Endothelial cell of umbilical vein (primary cell): ENCODE measurements around the gene TMC1. TPM values are rescaled to one million over a fixed set of nuclear protein-coding genes. Genes with fewer than 3 reads are reported as not detected.
"Not testable (repeated sequence)": the region's sequence is repeated elsewhere in the genome, so short reads cannot be mapped to it uniquely, and the experiment has no call there.

Experiments used
- BruUV-seq: library from RNA; stranded (reverse); fragments of 400-500 nt; replicated peaks from 2 replicates; lab custom pipeline; 2021; lab: Mats Ljungman, UMichigan
- CTCF ChIA-PET: fragments of 300-600, 350-600 bp; sonication (Branson Sonifier 250); formaldehyde crosslinking; loops from one replicate; lab custom pipeline; 2021; ENCODE audit warnings: antibody characterized with exemption, inconsistent platforms; lab: Charles Lee
- POLR2A ChIA-PET: fragments of 300-600, 350-600 bp; sonication (Branson Sonifier 250); formaldehyde crosslinking; loops from one replicate; lab custom pipeline; 2021; ENCODE audit warnings: antibody characterized with exemption, inconsistent platforms; lab: Charles Lee
- DNase-seq: peaks from one replicate; pipeline ENCODE4 v3.0.0-alpha.2; 2011; ENCODE audit warnings: low read depth, low spot score
- FAIRE-seq: peaks from 2 replicates; lab custom pipeline; 2011; peaks lifted over from hg19 to GRCh38; lab: Jason Lieb, UNC
- H2AFZ ChIP-seq: 2 replicates; pipeline ENCODE4 v1.6.0; 2012; ENCODE audit warnings: low read depth, low read length, control low read depth, inconsistent platforms
- H3K27ac ChIP-seq: 2 replicates; pipeline ENCODE4 v1.5.1; 2011; ENCODE audit warnings: low read depth, mild to moderate bottlenecking, control low read depth, low read length, moderate library complexity; ENCODE audit not compliant: insufficient read depth
- H3K27me3 ChIP-seq, 2 experiments: 2 replicates each; pipeline versions ENCODE4 v1.6.0 to v1.6.1; 2011; ENCODE audit warnings: low read length in 2 of 2, mixed read lengths in 1 of 2; ENCODE audit not compliant: control insufficient read depth in 2 of 2, insufficient read depth in 2 of 2
- H3K36me3 ChIP-seq, 2 experiments: 2 replicates in 1 of 2; 3 replicates in 1 of 2; pipeline ENCODE4 v1.5.1; 2011; ENCODE audit warnings: low read length in 2 of 2, mild to moderate bottlenecking in 1 of 2, moderate library complexity in 1 of 2; ENCODE audit not compliant: control insufficient read depth in 2 of 2, insufficient read depth in 2 of 2; ENCODE audit errors: extremely low read depth in 1 of 2
- H3K4me1 ChIP-seq: 3 replicates; pipeline ENCODE4 v1.5.1; 2011; ENCODE audit warnings: mild to moderate bottlenecking, low read length; ENCODE audit not compliant: control insufficient read depth, insufficient read depth; ENCODE audit errors: extremely low read depth
- H3K4me2 ChIP-seq: 2 replicates; pipeline ENCODE4 v1.6.1; 2011; ENCODE audit warnings: low read length, control low read depth, mixed read lengths; ENCODE audit not compliant: insufficient read depth
- H3K4me3 ChIP-seq, 3 experiments: fragments of 200-600 bp in 1 of 3; sonication (generic), shearing (Covaris generic) in 1 of 3; replicated peaks in 1 of 3; 2 replicates each; pipeline ENCODE4 v1.5.1; 2011 to 2016; ENCODE audit warnings: control low read depth in 3 of 3, low read length in 3 of 3, mild to moderate bottlenecking in 2 of 3, inconsistent platforms in 1 of 3, low read depth in 1 of 3, moderate library complexity in 1 of 3; ENCODE audit not compliant: insufficient read depth in 1 of 3
- H3K79me2 ChIP-seq: 2 replicates; pipeline ENCODE4 v1.6.0; 2012; ENCODE audit warnings: low read length, inconsistent platforms; ENCODE audit not compliant: control insufficient read depth, insufficient read depth
- H3K9ac ChIP-seq: replicated peaks from 2 replicates; pipeline ENCODE3; 2011; ENCODE audit warnings: low read length, control low read depth; ENCODE audit not compliant: insufficient read depth; ENCODE audit errors: extremely low read depth
- H3K9me1 ChIP-seq: replicated peaks from 3 replicates; pipeline ENCODE4 v1.6.0; 2011; ENCODE audit warnings: mild to moderate bottlenecking, low read length; ENCODE audit not compliant: control insufficient read depth, insufficient read depth; ENCODE audit errors: extremely low read depth
- H3K9me3 ChIP-seq: replicated peaks from 2 replicates; pipeline ENCODE4 v1.5.1; 2012; ENCODE audit warnings: low read length, inconsistent platforms; ENCODE audit not compliant: control insufficient read depth, insufficient read depth
- H4K20me1 ChIP-seq: replicated peaks from 2 replicates; pipeline ENCODE3; 2011; ENCODE audit warnings: mild to moderate bottlenecking, low read length; ENCODE audit not compliant: control insufficient read depth, insufficient read depth; ENCODE audit errors: extremely low read depth
- FOS ChIP-seq: IDR thresholded peaks from 2 replicates; pipeline ENCODE4 v1.6.1; 2011; ENCODE audit warnings: mild to moderate bottlenecking, low read length, moderate library complexity, borderline replicate concordance; ENCODE audit not compliant: insufficient read depth
- POLR2AphosphoS5 ChIP-seq: IDR thresholded peaks from 2 replicates; pipeline ENCODE4 v1.6.1; 2012; ENCODE audit warnings: low read depth, mild to moderate bottlenecking, control low read depth, low read length, moderate library complexity; ENCODE audit not compliant: insufficient read depth
- dilution Hi-C: fragments of 300-500 bp; cut with MboI; formaldehyde crosslinking; loops from one replicate; pipeline ENCODE4 v1.15.0; 2019; ENCODE audit warnings: low sequenced_read_pairs; ENCODE audit not compliant: extremely low pct_ligation_motif_present
- intact Hi-C: fragments of 100-400 bp; cut with micrococcal nuclease; formaldehyde crosslinking; loops from one replicate; pipeline ENCODE4 v1.10.0; 2022
- polyA plus RNA-seq, 4 experiments: library from polyadenylated mRNA; depleted of rRNA in 3 of 4; stranded (reverse) in 3 of 4; unstranded in 1 of 4; fragments of >200 nt; gene quantifications; 2 replicates each; pipeline versions ENCODE4 v1.2.1 to v1.2.3, GENCODE V29; 2011 to 2012; ENCODE audit warnings: missing spikeins in 1 of 4
- total RNA-seq: library from RNA; stranded (reverse); gene quantifications from 2 replicates; pipeline ENCODE4 v1.2.3, GENCODE V29; 2021

TMC1 gene
- total and polyA plus RNA-seq, 2 donors (not counting 3 experiments of a cell fraction or from before 2014, with no cell fraction given): 1.5 TPM; not detected in 1

GRCh38 chr9:72542537-72542833, 21.1 kb downstream of the TMC1 start:
- peak; percentile 24 for DNase-seq
- H3K4me3 ChIP-seq, dilution Hi-C loops, H3K9me3 ChIP-seq, POLR2A ChIA-PET, H3K79me2 ChIP-seq, H3K9ac ChIP-seq, H3K27me3 ChIP-seq, H3K4me1 ChIP-seq, intact Hi-C loops, H3K36me3 ChIP-seq, FAIRE-seq, H4K20me1 ChIP-seq, H3K4me2 ChIP-seq, H2AFZ ChIP-seq, H3K27ac ChIP-seq, BruUV-seq, H3K9me1 ChIP-seq: not testable (repeated sequence)
- peak; percentile 29 for TF ChIP-seq FOS
- CTCF ChIA-PET: interaction anchor here (1.2 to 1.6 kb wide), 2 partner anchors 12 to 35 kb away, joined by 3 read pairs; no protein-coding TSS in a partner anchor

GRCh38 chr9:72542917-72543316, 21.5 kb downstream of the TMC1 start:
- Histone ChIP-seq H3K9ac (no peak overlapping the region), H3K79me2 (no peaks in the 10 kb centered on the region), H2AFZ (peak overlapping the region; percentile 45), H3K36me3 (no peaks in the 10 kb centered on the region), H3K4me3 (no peak overlapping the region), H3K27me3 (no peaks in the 10 kb centered on the region), H4K20me1 (no peaks in the 10 kb centered on the region), H3K4me2 (no peak overlapping the region), H3K4me1 (no peaks in the 10 kb centered on the region), H3K9me1 (no peaks in the 10 kb centered on the region), H3K9me3 (no peaks in the 10 kb centered on the region), H3K27ac (no peak overlapping the region)
- ChIA-PET CTCF (interaction anchor here (1.2 kb wide), 1 partner anchor 34 kb away, joined by 3 read pairs; no protein-coding TSS in a partner anchor), POLR2A (no interaction called here)
- peak; percentile 14 for DNase-seq
- BruUV-seq: no TSS peak
- dilution Hi-C loops: no loop called here
- no peak for TF ChIP-seq POLR2AphosphoS5
- intact Hi-C loops: no loop called here
- no peak for FAIRE-seq
